Measurements from ENCODE around the gene DEFB129.

DNA sequence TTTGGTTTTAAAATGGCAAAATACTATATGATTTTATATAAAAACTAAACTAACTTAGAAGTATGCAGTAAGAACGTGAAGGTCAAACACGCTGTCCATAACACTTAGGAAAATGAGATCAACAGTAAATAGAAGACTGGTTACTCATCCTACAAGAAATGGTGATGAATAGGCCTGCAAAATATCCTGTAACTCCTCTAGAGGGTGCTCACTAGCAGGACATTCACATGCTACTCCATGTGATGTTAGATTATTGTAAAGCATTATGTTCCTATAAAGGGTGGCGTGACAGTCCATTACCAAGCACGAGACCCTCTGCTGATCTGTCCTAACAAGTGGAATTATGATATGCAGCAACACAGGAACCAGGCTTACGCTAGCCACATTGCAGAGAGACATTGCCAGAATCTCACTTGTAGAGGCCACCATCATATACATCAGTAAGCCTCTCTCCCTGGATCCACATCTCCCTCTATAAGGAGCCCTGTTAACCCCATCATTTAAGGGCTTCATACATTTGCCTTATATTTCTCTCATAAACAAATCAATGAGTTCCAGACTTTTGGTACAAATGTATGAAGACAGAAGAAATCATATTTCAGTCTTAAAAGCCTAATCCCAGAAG lies 18.0 kb upstream of the DEFB129 start:
- TF ChIP-seq JUND (IDR thresholded peaks at IDR 0.05) (no peak), SP1 (IDR thresholded peaks at IDR 0.05) (no peak), YY1 (IDR thresholded peaks at IDR 0.05) (no peak), TAF1 (conservative IDR thresholded peaks at IDR 0.05) (no peak)
- TF ChIP-seq, protein P1, sequence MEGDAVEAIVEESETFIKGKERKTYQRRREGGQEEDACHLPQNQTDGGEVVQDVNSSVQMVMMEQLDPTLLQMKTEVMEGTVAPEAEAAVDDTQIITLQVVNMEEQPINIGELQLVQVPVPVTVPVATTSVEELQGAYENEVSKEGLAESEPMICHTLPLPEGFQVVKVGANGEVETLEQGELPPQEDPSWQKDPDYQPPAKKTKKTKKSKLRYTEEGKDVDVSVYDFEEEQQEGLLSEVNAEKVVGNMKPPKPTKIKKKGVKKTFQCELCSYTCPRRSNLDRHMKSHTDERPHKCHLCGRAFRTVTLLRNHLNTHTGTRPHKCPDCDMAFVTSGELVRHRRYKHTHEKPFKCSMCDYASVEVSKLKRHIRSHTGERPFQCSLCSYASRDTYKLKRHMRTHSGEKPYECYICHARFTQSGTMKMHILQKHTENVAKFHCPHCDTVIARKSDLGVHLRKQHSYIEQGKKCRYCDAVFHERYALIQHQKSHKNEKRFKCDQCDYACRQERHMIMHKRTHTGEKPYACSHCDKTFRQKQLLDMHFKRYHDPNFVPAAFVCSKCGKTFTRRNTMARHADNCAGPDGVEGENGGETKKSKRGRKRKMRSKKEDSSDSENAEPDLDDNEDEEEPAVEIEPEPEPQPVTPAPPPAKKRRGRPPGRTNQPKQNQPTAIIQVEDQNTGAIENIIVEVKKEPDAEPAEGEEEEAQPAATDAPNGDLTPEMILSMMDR (IDR thresholded peaks at IDR 0.05; ENCODE audit: low read depth, low read length, missing input control): peak; percentile 64
- TF ChIP-seq, protein P2, sequence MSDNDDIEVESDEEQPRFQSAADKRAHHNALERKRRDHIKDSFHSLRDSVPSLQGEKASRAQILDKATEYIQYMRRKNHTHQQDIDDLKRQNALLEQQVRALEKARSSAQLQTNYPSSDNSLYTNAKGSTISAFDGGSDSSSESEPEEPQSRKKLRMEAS (IDR thresholded peaks at IDR 0.05): no peak
- TF ChIP-seq, protein P3, sequence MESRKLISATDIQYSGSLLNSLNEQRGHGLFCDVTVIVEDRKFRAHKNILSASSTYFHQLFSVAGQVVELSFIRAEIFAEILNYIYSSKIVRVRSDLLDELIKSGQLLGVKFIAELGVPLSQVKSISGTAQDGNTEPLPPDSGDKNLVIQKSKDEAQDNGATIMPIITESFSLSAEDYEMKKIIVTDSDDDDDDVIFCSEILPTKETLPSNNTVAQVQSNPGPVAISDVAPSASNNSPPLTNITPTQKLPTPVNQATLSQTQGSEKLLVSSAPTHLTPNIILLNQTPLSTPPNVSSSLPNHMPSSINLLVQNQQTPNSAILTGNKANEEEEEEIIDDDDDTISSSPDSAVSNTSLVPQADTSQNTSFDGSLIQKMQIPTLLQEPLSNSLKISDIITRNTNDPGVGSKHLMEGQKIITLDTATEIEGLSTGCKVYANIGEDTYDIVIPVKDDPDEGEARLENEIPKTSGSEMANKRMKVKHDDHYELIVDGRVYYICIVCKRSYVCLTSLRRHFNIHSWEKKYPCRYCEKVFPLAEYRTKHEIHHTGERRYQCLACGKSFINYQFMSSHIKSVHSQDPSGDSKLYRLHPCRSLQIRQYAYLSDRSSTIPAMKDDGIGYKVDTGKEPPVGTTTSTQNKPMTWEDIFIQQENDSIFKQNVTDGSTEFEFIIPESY (IDR thresholded peaks at IDR 0.05): no peak
- TF ChIP-seq, protein P4, sequence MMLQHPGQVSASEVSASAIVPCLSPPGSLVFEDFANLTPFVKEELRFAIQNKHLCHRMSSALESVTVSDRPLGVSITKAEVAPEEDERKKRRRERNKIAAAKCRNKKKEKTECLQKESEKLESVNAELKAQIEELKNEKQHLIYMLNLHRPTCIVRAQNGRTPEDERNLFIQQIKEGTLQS (IDR thresholded peaks at IDR 0.05): no peak
- TF ChIP-seq, protein P5, sequence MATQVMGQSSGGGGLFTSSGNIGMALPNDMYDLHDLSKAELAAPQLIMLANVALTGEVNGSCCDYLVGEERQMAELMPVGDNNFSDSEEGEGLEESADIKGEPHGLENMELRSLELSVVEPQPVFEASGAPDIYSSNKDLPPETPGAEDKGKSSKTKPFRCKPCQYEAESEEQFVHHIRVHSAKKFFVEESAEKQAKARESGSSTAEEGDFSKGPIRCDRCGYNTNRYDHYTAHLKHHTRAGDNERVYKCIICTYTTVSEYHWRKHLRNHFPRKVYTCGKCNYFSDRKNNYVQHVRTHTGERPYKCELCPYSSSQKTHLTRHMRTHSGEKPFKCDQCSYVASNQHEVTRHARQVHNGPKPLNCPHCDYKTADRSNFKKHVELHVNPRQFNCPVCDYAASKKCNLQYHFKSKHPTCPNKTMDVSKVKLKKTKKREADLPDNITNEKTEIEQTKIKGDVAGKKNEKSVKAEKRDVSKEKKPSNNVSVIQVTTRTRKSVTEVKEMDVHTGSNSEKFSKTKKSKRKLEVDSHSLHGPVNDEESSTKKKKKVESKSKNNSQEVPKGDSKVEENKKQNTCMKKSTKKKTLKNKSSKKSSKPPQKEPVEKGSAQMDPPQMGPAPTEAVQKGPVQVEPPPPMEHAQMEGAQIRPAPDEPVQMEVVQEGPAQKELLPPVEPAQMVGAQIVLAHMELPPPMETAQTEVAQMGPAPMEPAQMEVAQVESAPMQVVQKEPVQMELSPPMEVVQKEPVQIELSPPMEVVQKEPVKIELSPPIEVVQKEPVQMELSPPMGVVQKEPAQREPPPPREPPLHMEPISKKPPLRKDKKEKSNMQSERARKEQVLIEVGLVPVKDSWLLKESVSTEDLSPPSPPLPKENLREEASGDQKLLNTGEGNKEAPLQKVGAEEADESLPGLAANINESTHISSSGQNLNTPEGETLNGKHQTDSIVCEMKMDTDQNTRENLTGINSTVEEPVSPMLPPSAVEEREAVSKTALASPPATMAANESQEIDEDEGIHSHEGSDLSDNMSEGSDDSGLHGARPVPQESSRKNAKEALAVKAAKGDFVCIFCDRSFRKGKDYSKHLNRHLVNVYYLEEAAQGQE (IDR thresholded peaks at IDR 0.05): no peak

Data from liver (tissue), 3 donors.